Kidney (tissue), 14 donors: ENCODE measurements around the gene PRKAR1B. TPM values are rescaled to one million over a fixed set of nuclear protein-coding genes. Genes with fewer than 3 reads are reported as not detected.

Experiments used
- DNase-seq, 5 donors: peaks; one replicate each; pipeline ENCODE4 v3.0.0-alpha.2; 2013 to 2020
- FAIRE-seq: peaks from 2 replicates; lab custom pipeline; 2012; peaks lifted over from hg19 to GRCh38; lab: Jason Lieb, UNC
- H3K27ac ChIP-seq, 2 donors: one replicate each; pipeline ENCODE4 v1.7.0; 2013; ENCODE audit warnings: low read depth in 2 of 2, low read length in 2 of 2, inconsistent platforms in 1 of 2
- H3K27me3 ChIP-seq: one replicate; pipeline ENCODE4 v1.7.1; 2013; ENCODE audit warnings: low read length, inconsistent platforms; ENCODE audit not compliant: control insufficient read depth, insufficient read depth
- H3K36me3 ChIP-seq, 3 donors: one replicate each; pipeline versions ENCODE4 v1.7.0 to v1.7.1; 2013; ENCODE audit warnings: low read length in 3 of 3, control low read depth in 1 of 3, inconsistent platforms in 1 of 3; ENCODE audit not compliant: insufficient read depth in 3 of 3, control insufficient read depth in 2 of 3
- H3K4me1 ChIP-seq, 3 donors: one replicate each; pipeline versions ENCODE4 v1.7.0 to v1.7.1; 2013; ENCODE audit warnings: low read length in 3 of 3, inconsistent platforms in 1 of 3, low read depth in 1 of 3; ENCODE audit not compliant: control insufficient read depth in 2 of 3, insufficient read depth in 2 of 3
- H3K4me3 ChIP-seq, 3 donors: one replicate each; pipeline versions ENCODE4 v1.7.0 to v1.8.1; 2013; ENCODE audit warnings: low read length in 3 of 3, control low read depth in 1 of 3, inconsistent platforms in 1 of 3
- H3K9ac ChIP-seq, 3 donors: one replicate each; pipeline versions ENCODE4 v1.7.0 to v1.7.1; 2013; ENCODE audit warnings: low read length in 3 of 3, control low read depth in 1 of 3, inconsistent platforms in 1 of 3
- H3K9me3 ChIP-seq, 3 donors: one replicate each; pipeline versions ENCODE4 v1.7.0 to v1.7.1; 2013; ENCODE audit warnings: low read length in 3 of 3, control low read depth in 1 of 3, inconsistent platforms in 1 of 3; ENCODE audit not compliant: control insufficient read depth in 2 of 3, insufficient read depth in 1 of 3
- intact Hi-C: fragments of 100-400 bp; cut with DNase I; formaldehyde crosslinking; loops from one replicate; pipeline ENCODE4 v1.11.1; 2022
- polyA plus RNA-seq: library from polyadenylated mRNA; stranded (reverse); fragments of 350-450 nt; fragmentation: Illumina TruSeq; extraction: RNeasy Lipid Tissue Mini Kit (QIAGEN cat#74804); gene quantifications from one replicate; pipeline ENCODE4 v1.2.3, GENCODE V29; 2014; ENCODE audit warnings: low read depth, low replicate concordance; ENCODE audit not compliant: insufficient read depth
- total RNA-seq: library from RNA; stranded (reverse); fragmentation: NEBNext Ultra II Directional; extraction: Animal tissue kit (Norgen Biotek cat#: 25700); gene quantifications from one replicate; pipeline ENCODE4 v1.2.1, GENCODE V29; 2021
- TF ChIP-seq, protein P1 (sequence below): IDR thresholded peaks from 3 replicates; pipeline ENCODE4 v1.5.1; 2012; ENCODE audit warnings: mild to moderate bottlenecking, moderate library complexity, borderline replicate concordance; ENCODE audit not compliant: insufficient read depth; ENCODE audit errors: extremely low read depth
- donor health status: control.
- donor health status: control.
- donor health status: control.
- donor health status: control.
- donor health status: control.
- donor health status: DM: yes; HTN: yes; CAD: no.
- donor health status: Normal renal cell carcinoma (clear cell type).

The PRKAR1B gene
- total and polyA plus RNA-seq, 2 donors from 2014 or later = 15.9 to 21.4 TPM

DNA sequence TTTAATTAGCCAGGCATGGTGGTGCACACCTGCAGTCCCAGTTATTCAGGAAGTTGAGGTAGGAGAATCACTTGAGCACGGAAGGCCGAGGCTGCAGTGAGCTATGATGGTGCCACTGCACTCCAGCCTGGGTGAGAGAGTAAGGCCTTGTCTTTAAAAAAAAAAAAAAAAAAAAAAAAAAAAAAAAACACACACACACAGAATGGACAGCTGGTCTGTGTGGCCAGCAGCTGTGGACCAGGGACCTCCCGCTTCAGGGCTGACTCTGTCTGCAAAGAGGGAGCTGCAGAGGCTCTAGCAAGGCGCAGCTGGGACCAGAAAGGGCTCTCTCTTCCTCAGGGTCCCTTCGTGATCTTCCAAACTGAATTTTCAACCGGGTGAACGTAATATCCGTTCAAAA lies 54.2 kb downstream of the PRKAR1B start:
- FAIRE-seq (no peak), DNase-seq (peak in 2 of 5 donors; percentile 32 to 72)
- no peak overlapping the region for H3K9ac ChIP-seq
- H3K4me1 ChIP-seq = no peaks in the 10 kb centered on the region
- no peaks in the 10 kb centered on the region for H3K27me3 ChIP-seq
- no peaks in the 10 kb centered on the region for H3K9me3 ChIP-seq
- TF ChIP-seq, protein P1, sequence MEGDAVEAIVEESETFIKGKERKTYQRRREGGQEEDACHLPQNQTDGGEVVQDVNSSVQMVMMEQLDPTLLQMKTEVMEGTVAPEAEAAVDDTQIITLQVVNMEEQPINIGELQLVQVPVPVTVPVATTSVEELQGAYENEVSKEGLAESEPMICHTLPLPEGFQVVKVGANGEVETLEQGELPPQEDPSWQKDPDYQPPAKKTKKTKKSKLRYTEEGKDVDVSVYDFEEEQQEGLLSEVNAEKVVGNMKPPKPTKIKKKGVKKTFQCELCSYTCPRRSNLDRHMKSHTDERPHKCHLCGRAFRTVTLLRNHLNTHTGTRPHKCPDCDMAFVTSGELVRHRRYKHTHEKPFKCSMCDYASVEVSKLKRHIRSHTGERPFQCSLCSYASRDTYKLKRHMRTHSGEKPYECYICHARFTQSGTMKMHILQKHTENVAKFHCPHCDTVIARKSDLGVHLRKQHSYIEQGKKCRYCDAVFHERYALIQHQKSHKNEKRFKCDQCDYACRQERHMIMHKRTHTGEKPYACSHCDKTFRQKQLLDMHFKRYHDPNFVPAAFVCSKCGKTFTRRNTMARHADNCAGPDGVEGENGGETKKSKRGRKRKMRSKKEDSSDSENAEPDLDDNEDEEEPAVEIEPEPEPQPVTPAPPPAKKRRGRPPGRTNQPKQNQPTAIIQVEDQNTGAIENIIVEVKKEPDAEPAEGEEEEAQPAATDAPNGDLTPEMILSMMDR = no peak
- H3K27ac ChIP-seq = no peak overlapping the region
- no peak overlapping the region for H3K4me3 ChIP-seq
- H3K36me3 ChIP-seq = no peaks in the 10 kb centered on the region
- intact Hi-C loops = no loop called here

- H3K9ac ChIP-seq = no peak overlapping the region
- peaks cover 0 to 3% (median 3%) of the 10 kb centered on the region in 3 donors for H3K36me3 ChIP-seq
- DNase-seq (peak in 1 of 5 donors; percentile 13), FAIRE-seq (no peak)
- TF ChIP-seq, protein P1 = no peak
- no peak overlapping the region for H3K27ac ChIP-seq
- H3K4me3 ChIP-seq = no peak overlapping the region
- no peaks in the 10 kb centered on the region for H3K27me3 ChIP-seq
- H3K9me3 ChIP-seq = no peaks in the 10 kb centered on the region
- H3K4me1 ChIP-seq = peaks cover 0 to 5% (median 0%) of the 10 kb centered on the region in 3 donors
- intact Hi-C loops = no loop called here
Observed at GRCh38 chr7:671415-672042, 55.6 kb downstream of the PRKAR1B start.

- Histone ChIP-seq H3K36me3 (peaks cover 0 to 3% (median 3%) of the 10 kb centered on the region in 3 donors), H3K9me3 (no peaks in the 10 kb centered on the region), H3K4me1 (peaks cover 0 to 5% (median under 1%) of the 10 kb centered on the region in 3 donors), H3K4me3 (no peak overlapping the region), H3K27ac (no peak overlapping the region), H3K27me3 (no peaks in the 10 kb centered on the region), H3K9ac (no peak overlapping the region)
- intact Hi-C loops = no loop called here
- DNase-seq (peak in 1 of 5 donors; percentile 68), FAIRE-seq (no peak)
- TF ChIP-seq, protein P1 = no peak
Observed at GRCh38 chr7:670501-671390, 56.3 kb downstream of the PRKAR1B start.
